ENCODE data around the gene NXF2. TPM values are rescaled to one million over a fixed set of nuclear protein-coding genes. Genes with fewer than 3 reads are reported as not detected.

The NXF2 gene
- polyA plus RNA-seq, 1 of the 3 experiments (the other 2 are of a cell fraction) = not detected

DNA sequence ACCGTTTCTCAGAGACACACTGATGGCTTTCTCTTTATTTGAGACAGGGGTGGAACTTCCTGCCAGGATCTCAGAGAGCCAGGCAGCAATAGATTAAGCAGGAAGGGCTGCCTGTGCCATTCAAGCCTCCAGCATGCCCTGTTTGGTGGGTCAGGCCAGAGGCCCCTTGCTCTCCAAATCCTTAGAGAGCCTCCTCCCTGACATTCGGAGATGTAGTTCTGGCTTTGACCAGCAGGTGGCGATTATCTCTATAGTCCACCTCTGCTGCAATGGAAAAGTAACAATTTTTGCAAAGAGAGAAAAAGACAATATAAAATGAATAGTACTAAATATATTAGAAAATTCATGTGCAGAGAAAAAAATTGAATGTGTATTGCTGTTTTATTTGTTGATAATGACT is 98.9 kb downstream of the NXF2 start:
- Histone ChIP-seq H2AFZ (ENCODE audit: low read depth) (no peak overlapping the region), H3K27me3 (ENCODE audit: insufficient read depth) (no peaks in the 10 kb centered on the region), H3K4me3 (ENCODE audit: low read depth in 2 of 2, low read length in 1 of 2) (no peak overlapping the region), H3K9me3 (no peaks in the 10 kb centered on the region), H3K27ac (ENCODE audit: low read depth in 2 of 2, low read length in 1 of 2) (no peak overlapping the region), H3K4me1 (ENCODE audit: control insufficient read depth in 1 of 2, insufficient read depth in 2 of 2, low read depth in 1 of 2, low read length in 1 of 2) (no peaks in the 10 kb centered on the region), H3K4me2 (no peak overlapping the region), H3F3A (replicated peaks; ENCODE audit: insufficient read depth) (no peaks in the 10 kb centered on the region), H3K36me3 (replicated peaks in 1 of 2; ENCODE audit: control insufficient read depth in 1 of 2, insufficient read depth in 2 of 2, low read length in 1 of 2) (no peaks in the 10 kb centered on the region), H3K9me2 (no peaks in the 10 kb centered on the region), H3K9ac (no peak overlapping the region), H3K79me2 (ENCODE audit: insufficient read depth) (no peaks in the 10 kb centered on the region), H4K20me1 (ENCODE audit: insufficient read depth) (no peaks in the 10 kb centered on the region)
- POLR2A ChIA-PET = no interaction called here
- TF ChIP-seq YY1 (IDR thresholded peaks at IDR 0.05; ENCODE audit: low read depth) = no peak
- TF ChIP-seq, protein P1, sequence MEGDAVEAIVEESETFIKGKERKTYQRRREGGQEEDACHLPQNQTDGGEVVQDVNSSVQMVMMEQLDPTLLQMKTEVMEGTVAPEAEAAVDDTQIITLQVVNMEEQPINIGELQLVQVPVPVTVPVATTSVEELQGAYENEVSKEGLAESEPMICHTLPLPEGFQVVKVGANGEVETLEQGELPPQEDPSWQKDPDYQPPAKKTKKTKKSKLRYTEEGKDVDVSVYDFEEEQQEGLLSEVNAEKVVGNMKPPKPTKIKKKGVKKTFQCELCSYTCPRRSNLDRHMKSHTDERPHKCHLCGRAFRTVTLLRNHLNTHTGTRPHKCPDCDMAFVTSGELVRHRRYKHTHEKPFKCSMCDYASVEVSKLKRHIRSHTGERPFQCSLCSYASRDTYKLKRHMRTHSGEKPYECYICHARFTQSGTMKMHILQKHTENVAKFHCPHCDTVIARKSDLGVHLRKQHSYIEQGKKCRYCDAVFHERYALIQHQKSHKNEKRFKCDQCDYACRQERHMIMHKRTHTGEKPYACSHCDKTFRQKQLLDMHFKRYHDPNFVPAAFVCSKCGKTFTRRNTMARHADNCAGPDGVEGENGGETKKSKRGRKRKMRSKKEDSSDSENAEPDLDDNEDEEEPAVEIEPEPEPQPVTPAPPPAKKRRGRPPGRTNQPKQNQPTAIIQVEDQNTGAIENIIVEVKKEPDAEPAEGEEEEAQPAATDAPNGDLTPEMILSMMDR (IDR thresholded peaks at IDR 0.05) = peak; percentile 79
- TF ChIP-seq SMC3 (IDR thresholded peaks at IDR 0.05; ENCODE audit: low read depth, low read length) = peak; percentile 48
- peak; percentile 52 for TF ChIP-seq RAD21 (IDR thresholded peaks at IDR 0.05; ENCODE audit: low read length)
- TF ChIP-seq, protein P2, sequence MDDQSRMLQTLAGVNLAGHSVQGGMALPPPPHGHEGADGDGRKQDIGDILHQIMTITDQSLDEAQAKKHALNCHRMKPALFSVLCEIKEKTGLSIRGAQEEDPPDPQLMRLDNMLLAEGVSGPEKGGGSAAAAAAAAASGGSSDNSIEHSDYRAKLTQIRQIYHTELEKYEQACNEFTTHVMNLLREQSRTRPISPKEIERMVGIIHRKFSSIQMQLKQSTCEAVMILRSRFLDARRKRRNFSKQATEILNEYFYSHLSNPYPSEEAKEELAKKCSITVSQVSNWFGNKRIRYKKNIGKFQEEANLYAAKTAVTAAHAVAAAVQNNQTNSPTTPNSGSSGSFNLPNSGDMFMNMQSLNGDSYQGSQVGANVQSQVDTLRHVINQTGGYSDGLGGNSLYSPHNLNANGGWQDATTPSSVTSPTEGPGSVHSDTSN (IDR thresholded peaks at IDR 0.05) = no peak
- CTCF ChIA-PET = no interaction called here
- WGBS (ENCODE audit: low lambda C conversion rate) = 21% methylated on average over 3 of the region's 3 CpGs
- DNase-seq = peak; percentile 61

Other genes starting within 250 kb of the NXF2 start
- 0.12 and 0.23 TPM in 2 replicates for gene TCEAL2, start 121.5 kb upstream of the NXF2 start, polyA plus RNA-seq (2012; rRNA removed)
- gene TCEAL6, start 104.7 kb upstream of the NXF2 start, polyA plus RNA-seq (2012; rRNA removed) = not detected in 2 replicates
- 0.10 and 0.12 TPM in 2 replicates for gene BEX5, start 91.2 kb upstream of the NXF2 start, polyA plus RNA-seq (2012; rRNA removed)
- not detected in 2 replicates for gene TCP11X1, start 31.9 kb upstream of the NXF2 start, polyA plus RNA-seq (2012; rRNA removed)
- gene NXF2B, start 192.8 kb downstream of the NXF2 start, polyA plus RNA-seq (2012; rRNA removed) = not detected in 2 replicates
- not detected in 2 replicates for gene TCP11X2, start 224.6 kb downstream of the NXF2 start, polyA plus RNA-seq (2012; rRNA removed)

Measured in SK-N-SH (cell line).